Erythroblast (primary cell): ENCODE measurements around the gene ADCY1.

ENCODE experiments used
- GATA1 ChIP-seq: IDR thresholded peaks from 2 replicates; pipeline ENCODE4 v1.6.1; 2011; ENCODE audit warnings: low read depth, mild to moderate bottlenecking, control low read depth, low read length, moderate library complexity
- POLR2A ChIP-seq: IDR thresholded peaks from 2 replicates; pipeline ENCODE4 v1.6.1; 2011; ENCODE audit warnings: mild to moderate bottlenecking, low read length

GRCh38 chr7:45655539-45655938 lies 81.4 kb downstream of the ADCY1 start:
- TF ChIP-seq POLR2A = no peak
- TF ChIP-seq GATA1 = no peak
